Liver (tissue), 9 donors: ENCODE measurements around the gene BIK. TPM values are rescaled to one million over a fixed set of nuclear protein-coding genes. Genes with fewer than 3 reads are reported as not detected.
A peak's percentile ranks its signal among the peaks of the same experiment; 100 is the strongest.

Experiments
- DNase-seq: peaks from one replicate; pipeline ENCODE4 v3.0.0-alpha.2; 2017; ENCODE audit warnings: low spot score
- H3K27ac ChIP-seq, 2 donors: one replicate each; pipeline ENCODE4 v1.7.0; 2013; ENCODE audit warnings: inconsistent platforms in 2 of 2, low read length in 2 of 2, control low read depth in 1 of 2, low read depth in 1 of 2, mild to moderate bottlenecking in 1 of 2
- H3K27me3 ChIP-seq, 4 donors: one replicate each; pipeline versions ENCODE4 v1.6.1 to v1.7.0; 2013; ENCODE audit warnings: low read length in 3 of 4, inconsistent platforms in 1 of 4, mild to moderate bottlenecking in 1 of 4, moderate library complexity in 1 of 4; ENCODE audit not compliant: control insufficient read depth in 4 of 4, insufficient read depth in 4 of 4
- H3K36me3 ChIP-seq, 4 donors: one replicate each; pipeline versions ENCODE4 v1.6.1 to v1.7.0; 2013; ENCODE audit warnings: low read length in 3 of 4, mild to moderate bottlenecking in 3 of 4, low read depth in 1 of 4, moderate library complexity in 1 of 4; ENCODE audit not compliant: control insufficient read depth in 4 of 4, insufficient read depth in 3 of 4
- H3K4me1 ChIP-seq, 4 donors: one replicate each; pipeline versions ENCODE4 v1.6.1 to v1.7.0; 2013; ENCODE audit warnings: low read length in 3 of 4, mild to moderate bottlenecking in 3 of 4, moderate library complexity in 1 of 4; ENCODE audit not compliant: control insufficient read depth in 4 of 4, insufficient read depth in 4 of 4
- H3K4me3 ChIP-seq, 3 donors: one replicate each; pipeline versions ENCODE4 v1.6.1 to v1.7.0; 2013; ENCODE audit warnings: low read length in 3 of 3, control low read depth in 1 of 3, low read depth in 1 of 3, mild to moderate bottlenecking in 1 of 3
- H3K9ac ChIP-seq, 2 donors: one replicate each; pipeline ENCODE4 v1.7.0; 2013; ENCODE audit warnings: low read length in 2 of 2, mild to moderate bottlenecking in 2 of 2, moderate library complexity in 2 of 2, control low read depth in 1 of 2, low read depth in 1 of 2
- H3K9me3 ChIP-seq, 4 donors: one replicate each; pipeline versions ENCODE4 v1.6.1 to v1.7.0; 2013; ENCODE audit warnings: low read length in 3 of 4; ENCODE audit not compliant: control insufficient read depth in 4 of 4
- ATF3 ChIP-seq: IDR thresholded peaks from 2 replicates; pipeline ENCODE4 v1.6.1; 2016; ENCODE audit warnings: antibody characterized with exemption
- EGR1 ChIP-seq, 2 donors: IDR thresholded peaks; 2 replicates each; pipeline ENCODE4 v1.6.1; 2016 to 2018; ENCODE audit warnings: antibody characterized with exemption in 2 of 2, low read depth in 2 of 2
- FOXA2 ChIP-seq: IDR thresholded peaks from 2 replicates; pipeline ENCODE4 v1.6.1; 2016; ENCODE audit warnings: antibody characterized with exemption
- GABPA ChIP-seq, 2 donors: IDR thresholded peaks in 1 of 2; conservative IDR thresholded peaks in 1 of 2; 2 replicates each; pipeline ENCODE4 v1.6.1; 2016; ENCODE audit warnings: antibody characterized with exemption in 2 of 2, mild to moderate bottlenecking in 1 of 2, moderate library complexity in 1 of 2
- HNF4A ChIP-seq, 2 donors: conservative IDR thresholded peaks; 2 replicates each; pipeline ENCODE4 v1.6.1; 2016; ENCODE audit warnings: antibody characterized with exemption in 2 of 2, mild to moderate bottlenecking in 2 of 2
- HNF4G ChIP-seq: IDR thresholded peaks from 2 replicates; pipeline ENCODE4 v1.6.1; 2016; ENCODE audit warnings: antibody characterized with exemption
- NR2F2 ChIP-seq: IDR thresholded peaks from 2 replicates; pipeline ENCODE4 v1.6.1; 2016; ENCODE audit warnings: antibody characterized with exemption
- RAD21 ChIP-seq, 2 donors: IDR thresholded peaks; 2 replicates each; pipeline ENCODE4 v1.6.1; 2016; ENCODE audit warnings: antibody characterized with exemption in 2 of 2, mild to moderate bottlenecking in 2 of 2
- SP1 ChIP-seq: IDR thresholded peaks from 2 replicates; pipeline ENCODE4 v1.6.1; 2018; ENCODE audit warnings: antibody characterized with exemption, mild to moderate bottlenecking
- TAF1 ChIP-seq: conservative IDR thresholded peaks from 2 replicates; pipeline ENCODE4 v1.6.1; 2016; ENCODE audit warnings: antibody characterized with exemption, mild to moderate bottlenecking
- ZBTB33 ChIP-seq: IDR thresholded peaks from 2 replicates; pipeline ENCODE4 v1.6.1; 2016; ENCODE audit warnings: antibody characterized with exemption
- WGBS: extraction: QIAGEN DNeasy Blood & Tissue Kit; methylation state at CpG from one replicate; pipeline ENCODE4 v1.1.7; 2013; 5-methylcytosine and 5-hydroxymethylcytosine counted together
- polyA plus RNA-seq, 2 donors: library from polyadenylated mRNA; stranded (reverse) in 1 of 2; unstranded in 1 of 2; fragments of 200-250 nt in 1 of 2; fragments of >200 nt in 1 of 2; fragmentation: Nextera tagmentation in 1 of 2; extraction: Ambion mirVana in 1 of 2; gene quantifications; one replicate each; pipeline versions ENCODE4 v1.2.1 to v1.2.3, GENCODE V29; 2013 to 2015
- total RNA-seq, 2 donors: library from RNA; depleted of rRNA; stranded (reverse); fragments of >200 nt; gene quantifications; one replicate each; pipeline ENCODE4 v1.2.3, GENCODE V29; 2014
- TF ChIP-seq, protein P1 (sequence below): IDR thresholded peaks from 2 replicates; pipeline ENCODE4 v1.6.1; 2016; ENCODE audit warnings: antibody characterized with exemption, mild to moderate bottlenecking
- TF ChIP-seq, protein P2 (sequence below): fragments of 150-350 bp; IDR thresholded peaks from 2 replicates; pipeline ENCODE4 v1.5.1; 2017; ENCODE audit warnings: improper control_type of control experiment, low read depth, low read length; ENCODE audit not compliant: missing input control
- TF ChIP-seq, protein P3 (sequence below): IDR thresholded peaks from 2 replicates; pipeline ENCODE4 v1.6.1; 2016; ENCODE audit warnings: antibody characterized with exemption
- donor health status: healthy.
- donor health status: healthy.
- donor health status: healthy.
- donor health status: healthy.
- donor health status: healthy.

BIK gene
- total and polyA plus RNA-seq, 4 donors = 0.23 to 0.89 (median 0.33) TPM; not detected in 1

DNA sequence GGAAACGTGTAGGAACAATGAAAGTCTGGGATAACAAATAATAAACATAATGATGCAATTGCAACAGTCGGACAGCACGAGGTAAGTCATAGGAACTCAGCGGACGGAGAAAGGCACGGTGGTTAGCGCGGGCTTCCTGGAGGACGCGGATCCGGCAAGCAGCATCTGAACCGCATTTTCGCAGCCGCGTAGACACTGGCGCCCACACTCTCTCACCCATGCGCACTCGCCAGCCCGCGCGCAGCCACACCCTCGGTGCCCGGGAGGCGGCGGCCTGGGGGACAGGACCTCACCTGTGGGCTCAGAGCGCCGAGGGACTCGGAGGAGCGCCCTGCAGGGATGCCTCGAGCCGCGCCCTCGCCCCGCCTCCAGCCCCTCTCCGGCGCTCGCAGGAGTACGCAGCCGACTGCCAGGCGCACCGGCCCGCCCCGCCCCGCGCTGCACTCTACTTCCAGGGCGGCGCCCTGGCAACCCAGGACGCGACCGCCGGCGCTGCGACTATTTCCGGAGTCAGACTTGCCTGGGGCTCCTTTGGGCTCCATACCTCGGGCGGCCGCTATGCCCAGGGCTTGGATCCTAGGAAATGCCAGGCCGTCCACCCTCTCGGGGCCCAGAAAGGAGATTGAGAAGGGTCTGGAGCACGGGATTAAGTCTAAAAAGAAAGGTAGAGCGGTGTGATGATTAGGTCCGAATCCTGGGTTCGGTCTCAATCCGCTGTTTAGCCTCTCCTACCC lies 21.4 kb upstream of the BIK start, which contains the start of gene TTLL1:
Gene TTLL1 (minus strand): TSS at position 408 of the 734 bp plus-strand sequence. CDS start 13,805 bp downstream, outside the sequence.
- H3K4me3 ChIP-seq = peak within 1 kb of the TSS; percentile 64 to 84 (median 76)
- peaks cover 0 to 11% (median 6%) of the 10 kb centered on the region in 4 donors for H3K4me1 ChIP-seq
- H3K27me3 ChIP-seq = no peaks in the 10 kb centered on the region
- WGBS = 5% methylated on average over 64 of the region's 64 CpGs
- H3K9me3 ChIP-seq = no peaks in the 10 kb centered on the region
- H3K36me3 ChIP-seq = no peaks in the 10 kb centered on the region
- DNase-seq = peak; percentile 80
- peak within 1 kb of the TSS in 1 of 2 donors; percentile 48 for H3K9ac ChIP-seq
- TF ChIP-seq GABPA (IDR thresholded peaks at IDR 0.05 in 1 of 2, conservative IDR thresholded peaks at IDR 0.05 in 1 of 2) (peak in 1 of 2 donors; percentile 88), RAD21 (IDR thresholded peaks at IDR 0.05) (peak; percentile 20 to 46)
- TF ChIP-seq, protein P1, sequence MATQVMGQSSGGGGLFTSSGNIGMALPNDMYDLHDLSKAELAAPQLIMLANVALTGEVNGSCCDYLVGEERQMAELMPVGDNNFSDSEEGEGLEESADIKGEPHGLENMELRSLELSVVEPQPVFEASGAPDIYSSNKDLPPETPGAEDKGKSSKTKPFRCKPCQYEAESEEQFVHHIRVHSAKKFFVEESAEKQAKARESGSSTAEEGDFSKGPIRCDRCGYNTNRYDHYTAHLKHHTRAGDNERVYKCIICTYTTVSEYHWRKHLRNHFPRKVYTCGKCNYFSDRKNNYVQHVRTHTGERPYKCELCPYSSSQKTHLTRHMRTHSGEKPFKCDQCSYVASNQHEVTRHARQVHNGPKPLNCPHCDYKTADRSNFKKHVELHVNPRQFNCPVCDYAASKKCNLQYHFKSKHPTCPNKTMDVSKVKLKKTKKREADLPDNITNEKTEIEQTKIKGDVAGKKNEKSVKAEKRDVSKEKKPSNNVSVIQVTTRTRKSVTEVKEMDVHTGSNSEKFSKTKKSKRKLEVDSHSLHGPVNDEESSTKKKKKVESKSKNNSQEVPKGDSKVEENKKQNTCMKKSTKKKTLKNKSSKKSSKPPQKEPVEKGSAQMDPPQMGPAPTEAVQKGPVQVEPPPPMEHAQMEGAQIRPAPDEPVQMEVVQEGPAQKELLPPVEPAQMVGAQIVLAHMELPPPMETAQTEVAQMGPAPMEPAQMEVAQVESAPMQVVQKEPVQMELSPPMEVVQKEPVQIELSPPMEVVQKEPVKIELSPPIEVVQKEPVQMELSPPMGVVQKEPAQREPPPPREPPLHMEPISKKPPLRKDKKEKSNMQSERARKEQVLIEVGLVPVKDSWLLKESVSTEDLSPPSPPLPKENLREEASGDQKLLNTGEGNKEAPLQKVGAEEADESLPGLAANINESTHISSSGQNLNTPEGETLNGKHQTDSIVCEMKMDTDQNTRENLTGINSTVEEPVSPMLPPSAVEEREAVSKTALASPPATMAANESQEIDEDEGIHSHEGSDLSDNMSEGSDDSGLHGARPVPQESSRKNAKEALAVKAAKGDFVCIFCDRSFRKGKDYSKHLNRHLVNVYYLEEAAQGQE = no peak
- H3K27ac ChIP-seq = peak within 1 kb of the TSS in 1 of 2 donors; percentile 45

DNA sequence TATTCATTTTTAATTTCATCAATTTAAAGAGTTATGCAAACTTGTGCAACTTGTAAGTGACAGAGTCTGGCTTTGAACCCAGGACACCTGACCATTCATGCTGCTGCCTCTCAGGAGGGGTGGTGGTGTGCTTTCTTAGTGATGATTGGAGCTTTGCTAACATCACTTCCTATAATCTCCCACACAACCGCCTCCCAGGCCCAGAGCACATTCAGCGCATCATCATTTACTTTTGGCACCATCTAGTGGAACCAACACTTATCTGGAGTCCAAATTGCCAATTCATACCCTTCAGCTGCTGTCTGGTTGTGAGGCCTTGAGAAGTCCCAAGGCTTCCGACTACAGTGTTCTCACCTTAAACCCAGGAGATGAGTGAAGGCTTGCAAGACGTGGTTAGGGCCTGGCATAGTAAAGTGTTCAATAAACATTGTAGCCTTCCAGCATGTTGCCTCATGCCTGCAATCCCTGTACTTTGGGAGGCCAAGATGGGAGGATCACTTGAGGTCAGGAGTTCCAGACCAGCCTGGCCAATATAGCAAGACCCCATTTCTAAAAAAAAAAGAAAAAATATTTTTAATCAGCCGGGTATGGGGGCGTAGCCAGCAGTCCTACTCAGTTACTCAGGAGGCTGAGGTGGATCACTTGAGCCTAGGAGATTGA lies 20.3 kb upstream of the BIK start:
- Histone ChIP-seq H3K9ac (no peak overlapping the region), H3K4me3 (no peak overlapping the region), H3K4me1 (peaks cover 0 to 11% (median 6%) of the 10 kb centered on the region in 4 donors), H3K9me3 (no peaks in the 10 kb centered on the region), H3K36me3 (no peaks in the 10 kb centered on the region), H3K27me3 (no peaks in the 10 kb centered on the region), H3K27ac (no peak overlapping the region)
- TF ChIP-seq RAD21 (IDR thresholded peaks at IDR 0.05) (peak; percentile 82), HNF4G (no peak), SP1 (peak; percentile 19), HNF4A (conservative IDR thresholded peaks at IDR 0.05) (peak in 1 of 2 donors; percentile 26)
- TF ChIP-seq, protein P2, sequence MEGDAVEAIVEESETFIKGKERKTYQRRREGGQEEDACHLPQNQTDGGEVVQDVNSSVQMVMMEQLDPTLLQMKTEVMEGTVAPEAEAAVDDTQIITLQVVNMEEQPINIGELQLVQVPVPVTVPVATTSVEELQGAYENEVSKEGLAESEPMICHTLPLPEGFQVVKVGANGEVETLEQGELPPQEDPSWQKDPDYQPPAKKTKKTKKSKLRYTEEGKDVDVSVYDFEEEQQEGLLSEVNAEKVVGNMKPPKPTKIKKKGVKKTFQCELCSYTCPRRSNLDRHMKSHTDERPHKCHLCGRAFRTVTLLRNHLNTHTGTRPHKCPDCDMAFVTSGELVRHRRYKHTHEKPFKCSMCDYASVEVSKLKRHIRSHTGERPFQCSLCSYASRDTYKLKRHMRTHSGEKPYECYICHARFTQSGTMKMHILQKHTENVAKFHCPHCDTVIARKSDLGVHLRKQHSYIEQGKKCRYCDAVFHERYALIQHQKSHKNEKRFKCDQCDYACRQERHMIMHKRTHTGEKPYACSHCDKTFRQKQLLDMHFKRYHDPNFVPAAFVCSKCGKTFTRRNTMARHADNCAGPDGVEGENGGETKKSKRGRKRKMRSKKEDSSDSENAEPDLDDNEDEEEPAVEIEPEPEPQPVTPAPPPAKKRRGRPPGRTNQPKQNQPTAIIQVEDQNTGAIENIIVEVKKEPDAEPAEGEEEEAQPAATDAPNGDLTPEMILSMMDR = peak; percentile 30
- WGBS = 56% methylated on average over 6 of the region's 6 CpGs
- no peak for DNase-seq

DNA sequence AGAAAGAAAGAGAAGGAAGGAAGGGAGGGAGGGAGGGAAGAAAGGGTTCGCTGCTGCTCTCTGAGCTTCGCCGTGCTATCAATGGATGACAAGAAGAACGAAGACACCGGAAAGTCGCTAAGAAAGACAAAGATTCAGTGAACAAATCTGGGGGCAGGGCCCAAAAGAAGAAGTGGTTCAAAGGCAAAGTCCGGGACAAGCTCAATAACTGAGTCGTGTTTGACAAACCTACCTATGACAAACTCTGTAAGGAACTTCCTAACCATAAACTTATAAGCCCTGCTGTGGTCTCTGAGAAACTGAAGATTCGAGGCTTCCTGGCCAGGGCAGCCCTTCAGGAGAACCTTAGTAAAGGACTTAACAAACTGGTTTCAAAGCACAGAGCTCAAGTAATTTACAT lies 18.5 kb upstream of the BIK start:
- H3K27ac ChIP-seq = no peak overlapping the region
- no peak overlapping the region for H3K4me3 ChIP-seq
- DNase-seq = no peak
- no peaks in the 10 kb centered on the region for H3K27me3 ChIP-seq
- no peaks in the 10 kb centered on the region for H3K36me3 ChIP-seq
- H3K9ac ChIP-seq = no peak overlapping the region
- H3K4me1 ChIP-seq = peaks cover 0 to 11% (median 6%) of the 10 kb centered on the region in 4 donors
- peaks cover 0 to 4% (median 1%) of the 10 kb centered on the region in 4 donors for H3K9me3 ChIP-seq
- 72% methylated on average over 9 of the region's 9 CpGs for WGBS
- TF ChIP-seq ZBTB33 (no peak), GABPA (IDR thresholded peaks at IDR 0.05 in 1 of 2, conservative IDR thresholded peaks at IDR 0.05 in 1 of 2) (no peak), EGR1 (IDR thresholded peaks at IDR 0.05; ENCODE audit: low read depth in 2 of 2) (no peak), ATF3 (no peak), NR2F2 (no peak), RAD21 (IDR thresholded peaks at IDR 0.05) (no peak), FOXA2 (no peak), TAF1 (no peak), HNF4G (no peak)
- TF ChIP-seq, protein P2 = no peak
- TF ChIP-seq, protein P3, sequence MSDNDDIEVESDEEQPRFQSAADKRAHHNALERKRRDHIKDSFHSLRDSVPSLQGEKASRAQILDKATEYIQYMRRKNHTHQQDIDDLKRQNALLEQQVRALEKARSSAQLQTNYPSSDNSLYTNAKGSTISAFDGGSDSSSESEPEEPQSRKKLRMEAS = no peak
